Motor neuron (in vitro differentiated cells): Measurements from ENCODE around the gene GCK. TPM values are rescaled to one million over a fixed set of nuclear protein-coding genes. Genes with fewer than 3 reads are reported as not detected.

Source experiments
- ATAC-seq, 8 experiments: fragments of 200-7000 bp; cut with Tn5 transposase; replicated peaks in 6 of 8; 2 replicates each; pipeline ENCODE4 v1.8.0; 2021; ENCODE audit warnings: mild to moderate bottlenecking in 8 of 8, moderate library complexity in 8 of 8
- H3K27ac ChIP-seq, 2 donors: fragments of 250-450 bp; sonication (Bioruptor Pico); 2 replicates each; pipeline ENCODE4 v1.9.0; 2021; ENCODE audit warnings: antibody characterized with exemption in 2 of 2, mild to moderate bottlenecking in 2 of 2, moderate library complexity in 1 of 2
- H3K4me1 ChIP-seq, 2 donors: fragments of 250-450 bp; sonication (Bioruptor Pico); replicated peaks in 1 of 2; 2 replicates each; pipeline ENCODE4 v1.6.1; 2021; ENCODE audit warnings: antibody characterized with exemption in 2 of 2, mild to moderate bottlenecking in 2 of 2, moderate library complexity in 1 of 2
- H3K4me3 ChIP-seq, 5 donors: fragments of 250-450 bp; sonication (Bioruptor Pico); 2 replicates each; pipeline ENCODE4 v1.9.0; 2021; ENCODE audit warnings: antibody characterized with exemption in 5 of 5, mild to moderate bottlenecking in 5 of 5, moderate library complexity in 4 of 5
- WGBS, 10 experiments: fragments of 450-650 bp; shearing (Covaris generic); methylation state at CpG; one replicate each; pipeline ENCODE4 v1.0.0; 2022; 5-methylcytosine and 5-hydroxymethylcytosine counted together
- in situ Hi-C, 9 experiments: fragments of 400-800 bp; cut with MboI; loops; one replicate each; pipeline ENCODE4 v1.15.0; 2021; ENCODE audit warnings: low sequenced_read_pairs in 9 of 9, low pct_unique_long_range_greater_than_20kb in 2 of 9; ENCODE audit not compliant: unreplicated experiment in 9 of 9
- total RNA-seq, 8 experiments: library from RNA; unstranded; fragments of 300-600 nt; gene quantifications; 2 replicates each; pipeline versions ENCODE4 v1.2.3 to v1.2.4, GENCODE V29; 2022

GCK gene
- total RNA-seq, 8 experiments from 2014 or later, result 0.31 to 5.1 (median 2.5) TPM

GRCh38 chr7:44155191-44156185 is 33.8 kb downstream of the GCK start:
- no peak for ATAC-seq
- in situ Hi-C loops, result no loop called here
- H3K27ac ChIP-seq, result no peak overlapping the region
- H3K4me1 ChIP-seq, result no peaks in the 10 kb centered on the region
- no peak overlapping the region for H3K4me3 ChIP-seq
- 40 to 92% (median 82%) methylated on average over 1 to 4 of the region's 8 CpGs; no CpG with 5 or more reads in 5 of the 10 experiments for WGBS, 10 experiments

- ATAC-seq, result peak in 3 of 8 experiments; percentile 13 to 70 (median 42)
- no peaks in the 10 kb centered on the region for H3K4me1 ChIP-seq
- no peak overlapping the region for H3K27ac ChIP-seq
- no peak overlapping the region for H3K4me3 ChIP-seq
- in situ Hi-C loops, result no loop called here
- WGBS, 10 experiments, result 0 to 80% (median 61%) methylated on average over 1 to 3 of the region's 3 CpGs; no CpG with 5 or more reads in 5 of the 10 experiments
Observed at GRCh38 chr7:44154703-44155102, 34.5 kb downstream of the GCK start.

- Histone ChIP-seq H3K27ac (no peak overlapping the region), H3K4me3 (no peak overlapping the region), H3K4me1 (no peaks in the 10 kb centered on the region)
- WGBS, 10 experiments, result 89 to 100% methylated on average over 1 to 5 of the region's 5 CpGs; no CpG with 5 or more reads in 8 of the 10 experiments
- in situ Hi-C loops, result no loop called here
- no peak for ATAC-seq
Observed at GRCh38 chr7:44153948-44154335, 35.3 kb downstream of the GCK start.

- WGBS, 10 experiments, result 60 to 100% (median 86%) methylated on average over 1 to 12 of the region's 22 CpGs; no CpG with 5 or more reads in 5 of the 10 experiments
- Histone ChIP-seq H3K27ac (no peak overlapping the region), H3K4me3 (no peak overlapping the region), H3K4me1 (peaks cover 0 to under 1% of the 10 kb centered on the region in 2 donors)
- ATAC-seq, result no peak
- in situ Hi-C loops, result no loop called here
Observed at GRCh38 chr7:44152971-44153947, 36.0 kb downstream of the GCK start.

GRCh38 chr7:44151956-44152355 is 37.3 kb downstream of the GCK start:
- in situ Hi-C loops, result no loop called here
- Histone ChIP-seq H3K4me1 (peaks cover 8 to 13% of the 10 kb centered on the region in 2 donors), H3K4me3 (no peak overlapping the region), H3K27ac (no peak overlapping the region)
- WGBS, 10 experiments, result 60 to 90% (median 85%) methylated on average over 1 to 4 of the region's 9 CpGs; no CpG with 5 or more reads in 6 of the 10 experiments
- ATAC-seq, result no peak

- ATAC-seq, result no peak
- H3K4me3 ChIP-seq, result no peak overlapping the region
- peaks cover 15 to 20% of the 10 kb centered on the region in 2 donors for H3K4me1 ChIP-seq
- WGBS, 10 experiments, result 40 to 94% (median 82%) methylated on average over 1 to 6 of the region's 16 CpGs; no CpG with 5 or more reads in 4 of the 10 experiments
- in situ Hi-C loops, result no loop called here
- peak overlapping the region in 1 of 2 donors; percentile 35 for H3K27ac ChIP-seq
Observed at GRCh38 chr7:44150966-44151941, 38.0 kb downstream of the GCK start.

GRCh38 chr7:44150466-44150832 is 38.8 kb downstream of the GCK start:
- WGBS, 10 experiments, result 80 to 100% methylated on average over 2 of the region's 5 CpGs; no CpG with 5 or more reads in 8 of the 10 experiments

GRCh38 chr7:44149571-44150465 is 39.4 kb downstream of the GCK start:
- in situ Hi-C loops, result no loop called here
- WGBS, 10 experiments, result 70 to 100% (median 85%) methylated on average over 1 to 10 of the region's 18 CpGs; no CpG with 5 or more reads in 4 of the 10 experiments

More at GRCh38 chr7:44150466-44150832, 38.8 kb downstream of the GCK start:
- in situ Hi-C loops, result no loop called here
- Histone ChIP-seq H3K4me1 (peaks cover 21% of the 10 kb centered on the region in 2 donors), H3K4me3 (no peak overlapping the region), H3K27ac (peak overlapping the region in 1 of 2 donors; percentile 35)
- ATAC-seq, result peak in 7 of 8 experiments; percentile 12 to 70 (median 32)

GRCh38 chr7:44148961-44149536 is 40.2 kb downstream of the GCK start:
- in situ Hi-C loops, result no loop called here
- Histone ChIP-seq H3K4me3 (no peak overlapping the region), H3K27ac (no peak overlapping the region), H3K4me1 (peaks cover 26 to 27% of the 10 kb centered on the region in 2 donors)
- WGBS, 10 experiments, result 75 to 81% methylated on average over 2 to 6 of the region's 9 CpGs; no CpG with 5 or more reads in 8 of the 10 experiments
- ATAC-seq, result no peak

More at GRCh38 chr7:44149571-44150465, 39.4 kb downstream of the GCK start:
- H3K4me3 ChIP-seq, result no peak overlapping the region
- H3K27ac ChIP-seq, result peak overlapping the region in 1 of 2 donors; percentile 12
- H3K4me1 ChIP-seq, result peaks cover 26 to 27% of the 10 kb centered on the region in 2 donors
- ATAC-seq, result peak in 3 of 8 experiments; percentile 5 to 48 (median 14)

GRCh38 chr7:44148166-44148565 is 41.1 kb downstream of the GCK start:
- peak overlapping the region in 1 of 2 donors; percentile 73 for H3K27ac ChIP-seq
- in situ Hi-C loops, result no loop called here
- ATAC-seq, result no peak
- no peak overlapping the region for H3K4me3 ChIP-seq
- 20 to 100% (median 72%) methylated on average over 1 to 2 of the region's 2 CpGs; no CpG with 5 or more reads in 4 of the 10 experiments for WGBS, 10 experiments
- H3K4me1 ChIP-seq, result peaks cover 26 to 27% of the 10 kb centered on the region in 2 donors
